Progenitor cell of endocrine pancreas (in vitro differentiated cells): ENCODE results near the gene ADAMTS17. TPM values are rescaled to one million over a fixed set of nuclear protein-coding genes. Genes with fewer than 3 reads are reported as not detected.

Source experiments
- DNase-seq: peaks from one replicate; pipeline ENCODE4 v3.0.0; 2021; ENCODE audit warnings: low spot score; ENCODE audit not compliant: unreplicated experiment
- H3K27ac Mint-ChIP-seq: 2 replicates; pipeline ENCODE4 v1.8.0; 2021; ENCODE audit warnings: mild to moderate bottlenecking, moderate library complexity, mixed read lengths
- H3K27me3 Mint-ChIP-seq: 2 replicates; pipeline ENCODE4 v1.8.0; 2021; ENCODE audit warnings: mixed read lengths
- H3K36me3 Mint-ChIP-seq: 2 replicates; pipeline ENCODE4 v1.8.0; 2022; ENCODE audit warnings: mixed read lengths; ENCODE audit not compliant: insufficient read depth
- H3K4me1 Mint-ChIP-seq: 2 replicates; pipeline ENCODE4 v1.8.0; 2021; ENCODE audit warnings: low read depth, mixed read lengths
- H3K4me3 Mint-ChIP-seq: 2 replicates; pipeline ENCODE4 v1.8.0; 2021; ENCODE audit warnings: low read depth, mild to moderate bottlenecking, moderate library complexity, mixed read lengths
- H3K9me3 Mint-ChIP-seq: 2 replicates; pipeline ENCODE4 v1.8.0; 2021; ENCODE audit warnings: low read depth, mixed read lengths
- CTCF ChIP-seq: fragments of 200-600 bp; sonication (generic); IDR thresholded peaks from one replicate; pipeline ENCODE4 v1.5.0; 2021; ENCODE audit warnings: antibody characterized with exemption, mild to moderate bottlenecking; ENCODE audit not compliant: unreplicated experiment
- long read RNA-seq: library from polyadenylated mRNA; unstranded; transcript quantifications from one replicate; pipeline ENCODE4 v2.0.0, GENCODE V29; 2020
- total RNA-seq: library from RNA; stranded (reverse); gene quantifications from 2 replicates; pipeline ENCODE4 v1.2.1, GENCODE V29; 2021

The ADAMTS17 gene
- 3.5 and 4.7 TPM in 2 replicates for total RNA-seq
- long read RNA-seq, partial matches to known transcripts = 0 of 2 reads
- long read RNA-seq, other reads (novel, unspliced or antisense) = 2 of 2 reads

DNA sequence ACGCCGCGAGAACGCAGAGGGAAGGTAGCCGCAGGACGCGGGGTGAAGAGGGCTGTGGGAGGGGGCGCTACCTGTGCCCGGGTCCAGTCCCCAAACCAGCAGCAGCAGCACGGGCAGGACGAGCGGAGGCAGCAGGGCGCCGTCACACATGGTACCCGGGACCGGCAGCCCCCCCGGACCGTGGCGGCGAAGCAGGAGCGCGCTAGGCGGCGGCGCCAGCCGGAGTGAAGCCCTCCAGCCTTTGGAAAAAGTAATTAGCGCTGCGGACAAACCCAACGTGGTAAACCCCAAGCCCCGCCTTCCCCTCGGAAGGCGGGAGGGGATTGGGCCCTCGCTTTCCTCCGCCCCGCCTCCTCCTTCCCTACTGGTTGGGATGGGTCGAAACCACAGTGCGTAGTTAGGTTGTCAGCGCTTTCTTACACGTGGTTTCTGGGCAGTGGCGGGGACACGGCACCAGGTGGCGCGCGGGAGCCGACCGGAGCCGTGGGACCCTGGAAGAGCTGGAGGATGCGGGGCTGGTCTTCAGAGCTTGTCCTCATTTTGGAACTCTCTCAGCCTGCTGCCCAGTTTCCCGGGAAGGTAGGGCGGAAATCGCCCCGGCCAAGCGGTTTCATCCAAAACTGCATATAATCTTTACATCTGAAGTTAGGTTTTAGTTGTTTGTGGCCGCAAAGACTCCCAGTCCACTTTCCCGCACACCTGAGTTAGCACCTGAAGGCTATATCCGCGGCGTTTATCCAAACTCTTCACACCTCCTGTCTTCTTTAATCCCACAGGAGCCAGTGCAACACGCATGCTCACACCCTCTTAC lies at the start of gene ADAMTS17:
TSS of gene ADAMTS17 (minus strand) at position 226 of the 811 bp plus-strand sequence. CDS start at position 150, 76 bp downstream.
- peak; percentile 89 for DNase-seq
- H3K4me3 Mint-ChIP-seq = peak within 1 kb of the TSS; percentile 70
- no peaks in the 10 kb centered on the region for H3K9me3 Mint-ChIP-seq
- TF ChIP-seq CTCF = peak; percentile 86
- no peak within 1 kb of the TSS for H3K27ac Mint-ChIP-seq
- H3K36me3 Mint-ChIP-seq = no peaks in the 10 kb centered on the region
- H3K4me1 Mint-ChIP-seq = peaks cover 9% of the 10 kb centered on the region
- H3K27me3 Mint-ChIP-seq = peaks cover 73% of the 10 kb centered on the region

- no peaks in the 10 kb centered on the region for H3K36me3 Mint-ChIP-seq
- TF ChIP-seq CTCF = no peak
- no peak for DNase-seq
- H3K27ac Mint-ChIP-seq = no peak overlapping the region
- H3K9me3 Mint-ChIP-seq = peaks cover 38% of the 10 kb centered on the region
- no peaks in the 10 kb centered on the region for H3K27me3 Mint-ChIP-seq
- no peaks in the 10 kb centered on the region for H3K4me1 Mint-ChIP-seq
- H3K4me3 Mint-ChIP-seq = no peak overlapping the region
Measured at GRCh38 chr15:100385300-100386050, 43.7 kb upstream of the ADAMTS17 start.

DNA sequence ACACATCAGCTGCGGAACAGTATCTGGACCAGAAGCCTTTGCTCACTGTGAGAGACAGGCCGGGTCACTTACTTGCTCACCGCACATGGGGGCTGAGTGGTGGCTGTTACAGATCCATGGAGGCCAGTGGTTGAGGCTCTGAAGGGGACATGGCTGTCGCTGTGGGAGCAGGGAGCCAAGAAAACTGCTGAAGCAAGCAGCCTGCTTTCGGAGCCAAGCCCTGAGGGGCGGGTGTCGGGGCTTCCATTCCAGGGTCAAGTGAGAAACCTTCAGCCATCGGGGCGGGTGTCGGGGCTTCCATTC lies 42.3 kb upstream of the ADAMTS17 start:
- Mint-ChIP-seq H3K27ac (no peak overlapping the region), H3K9me3 (peaks cover 33% of the 10 kb centered on the region), H3K36me3 (no peaks in the 10 kb centered on the region), H3K27me3 (no peaks in the 10 kb centered on the region), H3K4me3 (no peak overlapping the region), H3K4me1 (no peaks in the 10 kb centered on the region)
- no peak for TF ChIP-seq CTCF
- no peak for DNase-seq

DNA sequence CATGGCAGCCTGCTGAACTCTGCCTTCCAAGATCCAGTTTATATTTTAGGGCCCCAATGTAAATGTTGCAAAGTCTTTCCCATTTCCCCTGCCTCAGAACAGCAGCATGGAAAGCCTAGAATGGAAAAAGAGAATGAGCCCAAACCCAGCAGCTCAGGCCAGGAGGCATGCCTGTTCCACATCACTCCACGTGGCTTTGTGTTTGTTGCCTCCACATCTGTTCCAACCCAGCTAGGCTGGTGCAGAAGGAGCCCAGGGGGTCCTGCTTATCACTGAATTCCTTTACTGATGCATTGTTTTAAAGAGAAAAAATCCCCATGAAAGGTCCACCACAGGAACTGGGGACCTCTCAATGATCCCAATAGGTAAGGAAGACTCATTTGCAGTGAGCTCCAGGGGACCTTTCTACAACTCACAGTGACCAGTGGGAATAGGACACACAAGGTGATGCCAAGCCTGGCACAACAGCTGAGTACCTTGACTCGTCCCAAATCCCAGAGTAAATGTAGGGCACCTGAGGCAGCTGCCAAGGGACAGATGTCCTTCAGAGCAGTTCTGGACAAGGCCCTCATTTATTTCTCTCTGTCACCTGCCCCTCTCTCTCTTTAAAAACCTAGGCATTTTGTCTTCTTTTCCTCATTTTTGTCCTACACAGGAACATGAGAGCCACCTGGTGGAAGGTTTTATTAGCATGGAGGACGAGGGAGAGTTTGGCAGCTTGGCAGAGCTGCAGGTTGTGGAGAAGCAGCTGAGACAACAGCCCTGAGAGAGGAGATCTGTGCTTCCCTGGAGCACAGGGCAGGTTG lies 41.7 kb upstream of the ADAMTS17 start:
- Mint-ChIP-seq H3K9me3 (peaks cover 29% of the 10 kb centered on the region), H3K4me3 (no peak overlapping the region), H3K27ac (no peak overlapping the region), H3K36me3 (no peaks in the 10 kb centered on the region), H3K4me1 (no peaks in the 10 kb centered on the region), H3K27me3 (no peaks in the 10 kb centered on the region)
- DNase-seq = no peak
- TF ChIP-seq CTCF = peak; percentile 55

- Mint-ChIP-seq H3K4me1 (peaks cover 3% of the 10 kb centered on the region), H3K9me3 (peaks cover 17% of the 10 kb centered on the region), H3K36me3 (no peaks in the 10 kb centered on the region), H3K4me3 (peak overlapping the region; percentile 45), H3K27ac (no peak overlapping the region), H3K27me3 (peaks cover 46% of the 10 kb centered on the region)
- TF ChIP-seq CTCF = no peak
- DNase-seq = no peak
Measured at GRCh38 chr15:100373942-100374341, 32.2 kb upstream of the ADAMTS17 start.
